Right atrium auricular region (tissue), 2 donors: Measurements from ENCODE around the gene CD47. TPM values are rescaled to one million over a fixed set of nuclear protein-coding genes. Genes with fewer than 3 reads are reported as not detected.

ENCODE experiments used
- DNase-seq: peaks from one replicate; pipeline ENCODE4 v3.0.0-alpha.2; 2019; ENCODE audit warnings: low spot score
- H3K27ac ChIP-seq, 2 donors: fragments of 200-600 bp; sonication (generic); 1 replicate in 1 of 2; 2 replicates in 1 of 2; pipeline ENCODE4 v1.5.1; 2016 to 2019
- H3K27me3 ChIP-seq, 2 donors: fragments of 200-600 bp; sonication (generic); one replicate each; pipeline versions ENCODE4 v1.5.1 to v1.6.0; 2017 to 2019
- H3K36me3 ChIP-seq: fragments of 200-600 bp; sonication (generic); one replicate; pipeline ENCODE4 v1.5.1; 2016
- H3K4me1 ChIP-seq, 2 donors: fragments of 200-600 bp; sonication (generic); one replicate each; pipeline versions ENCODE4 v1.5.1 to v1.6.0; 2017 to 2019
- H3K4me3 ChIP-seq, 2 donors: fragments of 200-600 bp; sonication (generic); 1 replicate in 1 of 2; 2 replicates in 1 of 2; pipeline ENCODE4 v1.5.1; 2017 to 2019; ENCODE audit warnings: mild to moderate bottlenecking in 1 of 2, moderate library complexity in 1 of 2
- H3K9me3 ChIP-seq, 2 donors: fragments of 200-600 bp; sonication (generic); one replicate each; pipeline ENCODE4 v1.5.1; 2019
- CTCF ChIP-seq, 2 donors: fragments of 200-600 bp; sonication (generic); IDR thresholded peaks; one replicate each; pipeline ENCODE4 v1.5.1; 2019; ENCODE audit warnings: antibody characterized with exemption in 2 of 2
- total RNA-seq, 2 donors: library from RNA; depleted of rRNA; stranded (reverse); fragments of >200 nt; gene quantifications; one replicate each; pipeline ENCODE4 v1.1.0, GENCODE V29; 2016

The CD47 gene
- total RNA-seq, 2 donors from 2014 or later: 52.1 to 92.2 TPM

GRCh38 chr3:107994181-107994580 lies 96.7 kb downstream of the CD47 start:
- TF ChIP-seq CTCF (IDR thresholded peaks at IDR 0.05): no peak
- Histone ChIP-seq H3K4me3 (no peak overlapping the region), H3K27me3 (no peaks in the 10 kb centered on the region)

GRCh38 chr3:107993771-107994170 lies 97.1 kb downstream of the CD47 start:
- Histone ChIP-seq H3K27ac (no peak overlapping the region), H3K36me3 (no peaks in the 10 kb centered on the region)

More at GRCh38 chr3:107994181-107994580, 96.7 kb downstream of the CD47 start:
- no peak for DNase-seq
- Histone ChIP-seq H3K36me3 (no peaks in the 10 kb centered on the region), H3K4me1 (peaks cover 0 to 1% of the 10 kb centered on the region in 2 donors), H3K27ac (no peak overlapping the region), H3K9me3 (no peaks in the 10 kb centered on the region)

More at GRCh38 chr3:107993771-107994170, 97.1 kb downstream of the CD47 start:
- Histone ChIP-seq H3K27me3 (no peaks in the 10 kb centered on the region), H3K4me3 (no peak overlapping the region), H3K4me1 (peaks cover 0 to 6% of the 10 kb centered on the region in 2 donors), H3K9me3 (no peaks in the 10 kb centered on the region)
- DNase-seq: no peak
- no peak for TF ChIP-seq CTCF (IDR thresholded peaks at IDR 0.05)

Other genes with a start within 250 kb of the CD47 start
- gene IFT57, start 131.4 kb upstream of the CD47 start, total RNA-seq: 10 to 100 TPM; 13.4 to 25.0 TPM
- not detected for gene HHLA2, start 205.5 kb upstream of the CD47 start, total RNA-seq